Adrenal gland (tissue), 5 donors: ENCODE measurements around the gene TMEM236.

Experiments
- POLR2A ChIP-seq, 2 donors: fragments of 450-650 bp; IDR thresholded peaks; one replicate each; pipeline ENCODE4 v1.6.1; 2017; ENCODE audit warnings: antibody characterized with exemption in 2 of 2, mild to moderate bottlenecking in 2 of 2, moderate library complexity in 1 of 2
- TF ChIP-seq, protein P1 (sequence below), 6 experiments: fragments of 450-650 bp in 4 of 6; fragments of 200-600 bp in 2 of 6; sonication (generic) in 1 of 6; IDR thresholded peaks; 1 replicate in 5 of 6; 2 replicates in 1 of 6; pipeline versions ENCODE4 v1.5.1 to v1.8.0; 2016 to 2021; ENCODE audit warnings: antibody characterized with exemption in 6 of 6, mild to moderate bottlenecking in 2 of 6, moderate library complexity in 1 of 6
- donor health status: DM: no; HTN: no; CAD: no.

- TF ChIP-seq, protein P1, sequence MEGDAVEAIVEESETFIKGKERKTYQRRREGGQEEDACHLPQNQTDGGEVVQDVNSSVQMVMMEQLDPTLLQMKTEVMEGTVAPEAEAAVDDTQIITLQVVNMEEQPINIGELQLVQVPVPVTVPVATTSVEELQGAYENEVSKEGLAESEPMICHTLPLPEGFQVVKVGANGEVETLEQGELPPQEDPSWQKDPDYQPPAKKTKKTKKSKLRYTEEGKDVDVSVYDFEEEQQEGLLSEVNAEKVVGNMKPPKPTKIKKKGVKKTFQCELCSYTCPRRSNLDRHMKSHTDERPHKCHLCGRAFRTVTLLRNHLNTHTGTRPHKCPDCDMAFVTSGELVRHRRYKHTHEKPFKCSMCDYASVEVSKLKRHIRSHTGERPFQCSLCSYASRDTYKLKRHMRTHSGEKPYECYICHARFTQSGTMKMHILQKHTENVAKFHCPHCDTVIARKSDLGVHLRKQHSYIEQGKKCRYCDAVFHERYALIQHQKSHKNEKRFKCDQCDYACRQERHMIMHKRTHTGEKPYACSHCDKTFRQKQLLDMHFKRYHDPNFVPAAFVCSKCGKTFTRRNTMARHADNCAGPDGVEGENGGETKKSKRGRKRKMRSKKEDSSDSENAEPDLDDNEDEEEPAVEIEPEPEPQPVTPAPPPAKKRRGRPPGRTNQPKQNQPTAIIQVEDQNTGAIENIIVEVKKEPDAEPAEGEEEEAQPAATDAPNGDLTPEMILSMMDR (IDR thresholded peaks at IDR 0.05), result no peak
- no peak for TF ChIP-seq POLR2A (IDR thresholded peaks at IDR 0.05)
Observed at GRCh38 chr10:17805921-17806577, 54.0 kb downstream of the TMEM236 start.
